UCSD-AML1 (cell line): ENCODE measurements around the gene SIGLEC12.
"Not testable (repeated sequence)": the region's sequence is repeated elsewhere in the genome, so short reads cannot be mapped to it uniquely, and the experiment has no call there.

Experiments
- DNase-seq: peaks from one replicate; lab custom pipeline; 2025; ENCODE audit not compliant: unreplicated experiment; lab: John Stamatoyannopoulos, UW

The SIGLEC12 gene

DNA sequence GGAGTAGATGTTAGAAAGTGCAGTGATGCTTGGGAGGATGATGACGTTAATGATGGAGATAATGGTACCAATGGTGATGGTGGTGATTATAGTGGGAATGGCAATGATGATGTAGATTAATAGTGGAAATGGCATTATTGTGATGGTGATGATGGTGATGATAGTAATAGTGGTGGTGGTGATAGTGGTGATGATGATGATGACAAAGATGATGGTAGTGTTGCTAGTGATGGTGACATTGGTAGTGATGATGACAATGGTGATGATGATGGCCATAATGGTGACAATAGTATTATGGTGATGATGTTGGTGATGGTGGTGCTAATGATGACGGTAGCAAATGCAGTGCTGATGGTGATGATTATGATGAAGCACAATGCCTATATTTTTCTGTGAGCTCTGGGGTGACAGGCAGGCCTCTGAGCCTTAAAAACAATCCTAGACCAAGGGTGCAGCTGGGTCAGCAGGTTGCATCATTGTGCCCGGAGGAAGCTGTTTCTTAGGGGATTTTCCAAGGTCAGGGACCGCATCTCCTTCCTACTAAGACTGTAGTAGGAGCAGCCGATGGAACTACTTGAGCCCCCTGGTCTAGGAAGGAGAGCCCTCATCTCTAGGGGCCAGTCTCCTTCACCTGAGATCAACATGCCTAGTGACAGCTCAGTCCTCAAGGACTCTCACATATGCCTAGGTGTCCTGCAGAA is 15.5 kb downstream of the SIGLEC12 start:
- DNase-seq = no peak

DNA sequence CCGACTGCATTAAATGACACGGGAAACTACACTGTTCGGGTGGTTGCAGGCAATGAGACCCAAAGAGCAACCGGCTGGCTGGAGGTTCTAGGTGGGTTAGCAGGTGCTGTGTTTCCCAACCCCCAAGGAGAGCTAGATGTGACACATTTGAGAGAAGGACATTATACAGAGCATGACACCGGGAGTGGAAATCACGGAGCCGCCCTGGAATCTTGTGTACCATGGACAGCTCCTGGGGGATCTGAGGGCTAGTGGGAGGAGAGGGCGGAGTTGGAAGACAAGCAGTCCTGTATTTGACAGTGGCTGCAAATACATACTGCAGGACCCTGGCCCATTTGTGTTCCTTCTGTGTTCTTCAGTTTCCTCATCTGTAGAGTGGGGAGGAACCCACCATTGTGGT is 21.0 kb downstream of the SIGLEC12 start:
- peak; percentile 32 for DNase-seq

DNA sequence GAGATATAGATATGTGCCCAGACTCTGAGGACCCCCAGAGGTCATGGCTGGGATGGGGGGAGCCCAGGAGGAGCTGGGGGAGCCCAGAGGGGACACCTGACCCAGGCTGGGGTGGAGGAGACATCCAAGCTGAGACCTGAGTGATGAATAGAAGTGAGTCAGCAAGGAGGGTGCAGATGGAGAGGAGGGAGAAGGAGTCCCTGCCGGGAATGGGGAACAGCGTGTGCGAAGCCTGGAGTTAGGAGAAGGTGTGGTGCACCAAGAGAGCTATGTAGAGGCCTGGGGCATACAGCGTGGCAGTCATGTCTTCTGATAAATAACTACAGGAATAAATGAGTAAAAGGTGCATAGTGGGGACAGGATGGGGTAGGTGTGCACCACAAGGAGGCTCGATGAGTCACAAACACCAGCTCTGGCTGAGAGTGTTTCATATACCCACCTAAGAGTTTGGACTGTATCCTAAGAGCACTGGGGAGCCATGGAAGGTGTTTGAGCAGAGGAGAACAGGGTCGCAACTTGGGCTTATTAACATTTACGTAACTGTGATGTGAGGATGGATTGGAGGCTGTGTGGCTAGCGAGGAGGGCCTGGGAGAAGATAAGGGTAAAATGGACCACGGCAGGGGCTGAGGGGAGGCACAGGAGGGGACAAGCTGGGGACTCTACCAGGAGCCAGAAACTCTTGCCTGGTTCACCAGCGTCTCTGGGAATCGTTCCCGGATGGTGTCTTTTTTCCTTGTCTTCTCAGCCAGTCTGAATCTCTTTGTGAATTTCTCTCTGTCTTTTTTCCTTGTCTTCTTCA is 21.9 kb downstream of the SIGLEC12 start:
- no peak for DNase-seq

DNA sequence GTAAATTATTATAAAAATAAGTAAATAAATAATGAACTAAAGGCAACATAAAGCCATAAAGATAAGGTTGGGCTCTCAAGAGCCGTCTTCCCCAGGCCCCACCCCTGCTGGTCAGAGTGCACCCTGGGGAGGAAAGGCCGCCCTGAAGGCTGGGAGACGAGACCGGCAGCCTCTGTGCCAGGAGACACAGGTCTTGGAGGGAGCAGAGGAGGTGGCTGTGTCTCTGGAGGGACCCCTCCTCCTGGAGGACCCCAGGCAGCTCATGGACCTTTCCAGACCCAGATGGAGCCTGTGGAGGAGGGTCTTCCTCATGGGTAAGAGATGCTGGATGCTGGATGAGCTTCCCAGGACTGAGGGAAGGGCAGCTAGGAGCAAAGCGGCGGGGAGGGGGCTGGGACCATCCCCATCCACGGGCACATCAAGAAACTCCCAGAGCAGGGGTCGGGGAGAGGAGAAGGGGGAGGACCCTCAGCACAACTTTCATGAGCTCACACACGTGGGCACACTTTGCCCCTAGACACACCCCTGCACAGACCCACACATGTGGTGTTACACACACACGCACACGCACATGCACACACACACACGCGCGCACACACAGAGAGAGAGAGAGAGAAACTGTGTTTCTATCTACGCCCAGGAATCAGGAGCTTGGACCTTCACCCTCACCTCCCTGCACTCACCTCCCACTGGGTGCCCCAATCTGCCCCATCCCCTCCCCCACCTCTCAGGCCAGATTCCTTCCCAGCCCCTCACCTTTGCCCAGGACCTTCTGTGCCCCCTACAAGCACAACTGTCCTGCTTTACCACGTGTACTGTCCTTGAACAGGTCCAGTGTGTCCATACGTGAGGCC is 23.0 kb downstream of the SIGLEC12 start, which contains the start of gene CEACAM18:
TSS of gene CEACAM18 (plus strand) at position 159 of the 854 bp plus-strand sequence.
- no peak for DNase-seq

DNA sequence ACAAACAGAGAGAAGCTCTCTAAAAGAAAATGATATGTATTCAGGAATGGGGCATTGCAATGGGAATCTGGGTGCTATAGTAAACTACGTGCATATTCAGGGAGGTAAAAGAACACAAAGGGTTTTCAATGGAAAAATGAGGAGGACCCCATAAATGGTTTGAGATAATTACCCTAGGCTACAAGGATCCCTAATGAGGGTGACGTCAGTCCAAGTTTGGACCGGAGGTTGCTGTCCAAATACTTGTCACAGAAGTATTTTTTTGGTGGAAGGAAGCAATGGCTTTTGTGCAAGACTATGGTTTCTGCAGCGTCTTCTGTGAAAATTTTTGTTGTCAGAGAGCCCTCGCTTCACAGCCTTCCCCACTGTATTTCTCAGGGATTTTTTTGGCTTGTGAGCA is 24.3 kb downstream of the SIGLEC12 start:
- DNase-seq = no peak

DNA sequence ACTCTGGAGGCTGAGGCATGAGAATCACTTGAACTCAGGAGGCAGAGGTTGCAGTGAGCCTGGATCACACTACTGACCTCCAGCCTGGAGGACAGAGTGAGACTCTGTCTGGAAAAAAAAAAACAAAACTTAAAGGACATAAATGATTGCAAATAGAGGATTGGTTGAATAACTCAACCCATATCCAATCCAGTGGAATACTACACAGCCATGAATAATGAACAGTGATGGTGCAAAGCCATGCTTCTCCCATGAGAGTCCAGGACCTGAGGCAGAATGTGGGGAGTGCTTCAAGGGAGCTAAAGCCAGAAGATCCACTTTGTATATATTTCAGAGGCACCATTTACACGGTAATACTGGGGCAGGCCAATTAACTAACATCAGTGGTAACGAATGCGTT is 25.4 kb downstream of the SIGLEC12 start:
- DNase-seq = no peak

DNA sequence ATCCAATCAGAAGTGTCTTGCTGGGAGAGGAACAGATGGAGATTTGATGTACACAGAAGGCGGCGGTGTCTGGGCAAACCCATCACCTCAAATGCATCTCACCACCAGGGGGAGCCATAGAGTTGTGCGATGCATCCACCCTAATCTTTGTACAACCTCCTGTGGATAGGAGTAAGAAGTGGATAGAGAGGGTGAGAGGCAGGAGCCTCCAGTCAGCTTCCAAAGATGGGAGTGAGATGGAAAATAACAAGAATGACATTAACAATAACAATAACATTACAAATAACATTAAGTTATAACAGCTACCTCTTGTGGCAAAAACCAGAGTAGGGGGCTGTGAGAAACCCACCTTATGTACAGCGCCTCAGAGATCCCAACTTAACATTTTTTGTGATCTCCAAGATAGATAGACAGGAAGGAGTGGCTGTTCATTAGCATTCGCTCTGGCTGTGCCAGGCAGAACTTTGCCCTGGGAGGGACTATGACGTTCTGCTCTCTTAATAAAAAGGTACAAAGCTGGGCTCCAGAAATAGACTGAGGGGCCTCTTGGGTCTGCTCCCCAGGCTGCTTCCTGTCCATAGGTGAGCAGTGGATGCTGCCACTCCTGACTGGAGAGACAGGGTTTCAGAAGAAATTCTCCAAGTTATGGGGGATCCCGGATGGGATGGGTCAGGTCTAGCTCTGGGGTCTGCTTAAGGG is 28.4 kb downstream of the SIGLEC12 start:
- DNase-seq = peak; percentile 71

DNA sequence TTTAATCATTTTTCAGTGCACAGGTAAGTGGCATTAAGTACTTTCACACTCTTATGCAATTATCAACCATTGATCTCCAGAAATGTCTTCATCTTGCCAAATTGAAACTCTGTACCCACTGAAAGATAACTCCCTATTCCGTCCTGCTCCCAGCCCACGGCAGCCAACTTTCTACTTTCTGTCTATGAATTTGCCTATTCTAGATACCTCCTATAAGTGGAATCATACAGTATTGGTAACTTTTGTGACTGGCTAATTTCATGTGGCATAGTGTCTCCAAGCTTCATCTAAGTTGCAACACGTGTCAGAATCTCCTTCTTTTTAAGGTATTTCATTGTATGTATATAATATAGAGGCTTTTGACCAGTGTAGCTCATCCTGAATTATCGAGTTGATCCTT is 29.0 kb downstream of the SIGLEC12 start:
- DNase-seq = no peak

DNA sequence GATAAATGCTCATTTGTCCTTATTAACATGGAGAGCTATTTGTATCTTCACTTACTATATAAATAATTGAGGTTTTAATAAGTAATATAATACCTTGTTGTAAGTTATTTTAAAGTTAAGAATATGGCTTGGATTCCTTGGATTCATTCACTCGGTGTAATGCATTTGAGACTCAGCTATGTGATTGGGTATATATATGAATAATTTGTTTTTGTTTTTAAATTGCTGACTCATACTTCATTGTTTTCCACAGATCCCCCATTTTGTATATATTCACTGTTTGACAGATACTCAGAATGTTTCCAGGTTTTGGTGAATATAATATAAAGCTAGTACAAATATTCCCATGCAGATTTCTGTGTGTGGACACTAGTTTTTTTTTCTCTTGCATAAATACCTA is 30.1 kb downstream of the SIGLEC12 start:
- no peak for DNase-seq

DNA sequence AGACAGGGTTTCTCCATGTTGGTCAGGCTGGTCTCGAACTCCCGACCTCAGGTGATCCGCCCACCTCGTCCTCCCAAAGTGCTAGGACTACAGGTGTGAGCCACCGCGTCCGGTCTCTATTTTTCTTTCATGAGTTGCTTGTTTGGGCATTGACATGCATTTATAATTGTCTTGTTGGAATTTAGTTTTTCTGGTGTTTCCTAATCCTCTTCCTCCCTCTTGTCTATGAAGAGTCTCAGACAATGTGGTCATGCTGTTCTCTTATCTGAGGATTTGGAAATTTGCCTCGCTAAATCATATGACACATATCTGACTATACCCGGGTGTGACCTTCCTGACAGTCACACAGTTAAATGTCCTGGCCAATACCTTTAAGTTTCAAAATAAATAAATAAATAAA is 30.6 kb downstream of the SIGLEC12 start:
- no peak for DNase-seq

DNA sequence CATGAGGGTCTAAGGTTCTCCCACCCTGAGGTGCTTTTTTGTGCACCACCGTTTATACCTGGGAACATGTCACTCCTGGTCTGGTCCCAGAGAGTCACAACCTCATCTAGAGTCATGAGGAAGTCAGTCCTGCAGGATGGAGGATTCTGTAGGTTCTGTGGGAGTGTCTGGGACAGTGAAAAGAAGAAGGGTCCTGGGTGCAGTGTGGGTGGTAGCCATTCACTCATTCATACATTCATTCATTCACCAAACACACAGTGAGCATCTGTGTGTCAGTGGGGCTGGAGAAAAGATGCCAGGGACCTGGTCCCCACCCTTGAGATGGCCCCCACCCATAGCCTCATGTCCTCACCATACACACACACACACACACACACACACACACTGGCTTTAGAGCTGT is 32.0 kb downstream of the SIGLEC12 start:
- DNase-seq = no peak

DNA sequence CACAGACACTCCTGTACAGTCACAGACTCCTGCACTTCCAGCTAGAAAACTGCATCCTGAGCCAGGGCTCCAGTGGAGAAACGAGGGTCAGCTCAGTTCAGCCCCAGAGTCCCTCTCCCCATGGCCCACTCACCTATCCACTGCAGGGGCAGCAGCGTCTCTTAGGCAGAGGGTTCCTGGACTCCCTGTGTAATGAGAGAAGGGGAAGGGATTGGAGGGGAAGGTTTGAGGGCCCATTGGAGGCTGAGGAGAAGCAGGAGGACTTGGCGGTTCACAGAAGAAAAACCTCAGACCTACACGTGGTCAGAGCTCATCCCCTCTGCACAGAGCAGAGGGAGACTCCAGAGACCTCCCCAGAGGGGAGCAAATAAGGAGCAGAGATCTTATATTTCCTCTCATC is 32.4 kb downstream of the SIGLEC12 start:
- no peak for DNase-seq

DNA sequence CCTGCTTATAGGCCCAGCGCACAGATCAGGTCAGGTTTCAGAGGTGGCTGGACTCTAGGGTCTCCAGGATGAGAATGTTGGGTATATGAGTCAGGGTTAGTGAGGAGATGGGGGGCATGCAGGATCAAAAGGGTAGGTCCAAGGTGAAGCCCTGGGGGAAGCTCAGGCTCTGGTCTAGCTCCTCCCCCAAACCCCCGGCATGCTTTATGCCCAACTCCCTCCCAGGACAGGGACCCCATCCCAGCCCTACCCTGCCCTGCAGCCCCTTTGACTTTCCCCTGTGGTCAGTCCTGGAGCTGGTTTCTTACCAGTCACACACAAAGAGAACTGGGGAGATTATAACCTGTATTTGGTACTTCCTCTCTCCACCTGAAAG is 33.1 kb downstream of the SIGLEC12 start:
- DNase-seq = no peak

DNA sequence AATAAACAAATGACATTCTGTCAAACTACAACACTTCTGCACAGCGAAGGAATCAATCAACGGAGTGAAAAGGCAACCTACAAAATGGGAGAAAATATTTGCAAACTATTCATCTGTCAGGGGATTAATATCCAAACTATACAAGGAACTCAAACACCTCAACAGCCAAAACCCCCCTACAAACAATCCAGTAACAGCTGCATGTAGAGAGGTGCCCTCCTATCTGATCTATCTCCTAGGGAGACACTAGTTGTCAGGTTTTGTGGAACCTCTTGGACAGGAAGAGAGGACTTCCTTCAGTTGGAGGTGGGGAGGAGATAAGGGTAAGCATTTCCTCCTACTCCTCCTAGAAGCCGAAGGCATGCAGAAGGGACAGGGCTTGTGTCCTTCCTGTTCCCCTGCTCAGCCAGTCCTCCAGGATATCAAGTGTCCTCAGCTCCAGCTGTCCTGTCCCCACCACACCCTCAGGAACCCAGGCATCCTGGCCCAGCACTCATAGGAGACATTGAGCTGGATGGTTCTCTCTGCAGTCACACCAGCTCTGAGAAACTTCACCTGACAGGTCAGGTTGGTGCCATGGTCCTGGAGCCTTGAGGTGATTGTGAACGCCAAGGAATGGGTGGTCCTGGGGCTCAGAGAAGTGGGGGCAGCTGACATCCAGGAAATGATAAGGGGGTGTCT is 33.6 kb downstream of the SIGLEC12 start:
- DNase-seq = peak; percentile 34

DNA sequence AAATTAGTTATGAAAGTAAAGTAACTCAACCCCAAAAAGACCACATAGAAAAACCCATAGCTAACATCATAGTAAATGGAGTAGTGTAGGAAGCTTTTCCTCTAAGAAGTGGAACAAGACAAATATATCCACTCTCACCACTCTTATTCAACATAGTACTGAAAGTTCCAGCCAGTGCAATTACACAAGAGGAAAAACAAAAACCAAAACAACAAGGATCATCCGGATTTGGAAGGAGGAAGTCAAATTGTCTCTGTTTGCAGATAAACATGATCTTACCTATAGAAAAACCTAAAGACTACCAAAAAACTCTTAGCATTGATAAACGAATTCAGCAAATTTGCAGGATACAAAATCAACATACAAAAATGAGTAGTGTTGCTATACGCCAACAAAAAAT is 34.9 kb downstream of the SIGLEC12 start:
- DNase-seq = no peak

DNA sequence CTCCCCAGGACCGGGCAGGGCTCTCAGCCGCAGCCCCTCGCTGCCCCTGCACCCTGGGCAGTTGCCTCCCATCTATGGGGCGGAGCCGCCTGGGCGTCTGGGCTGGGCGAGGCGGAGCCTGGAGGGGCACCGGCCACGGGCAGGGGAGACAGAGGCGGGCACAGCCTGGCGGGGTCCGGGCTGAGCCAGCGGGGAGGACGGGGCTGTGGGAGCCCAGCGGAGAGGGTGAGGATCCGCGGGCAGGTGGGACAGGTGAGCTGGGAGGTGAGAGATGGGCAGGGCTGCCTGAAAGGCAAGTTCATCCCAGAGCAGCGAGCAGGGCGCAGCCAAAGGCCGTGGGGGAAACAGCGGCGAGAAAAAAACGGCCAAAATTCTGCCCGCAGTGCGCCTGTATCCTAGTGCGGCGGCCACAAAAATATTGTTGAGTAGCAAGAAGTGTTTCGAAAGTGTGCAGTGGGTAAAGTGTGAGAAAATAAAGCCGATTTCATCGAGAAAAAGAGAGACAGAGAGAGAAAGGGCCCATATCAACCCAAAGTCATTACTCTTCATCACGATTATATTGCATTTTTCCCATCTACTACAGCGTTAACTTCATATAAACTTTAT is 37.5 kb downstream of the SIGLEC12 start:
- DNase-seq = not testable (repeated sequence)

DNA sequence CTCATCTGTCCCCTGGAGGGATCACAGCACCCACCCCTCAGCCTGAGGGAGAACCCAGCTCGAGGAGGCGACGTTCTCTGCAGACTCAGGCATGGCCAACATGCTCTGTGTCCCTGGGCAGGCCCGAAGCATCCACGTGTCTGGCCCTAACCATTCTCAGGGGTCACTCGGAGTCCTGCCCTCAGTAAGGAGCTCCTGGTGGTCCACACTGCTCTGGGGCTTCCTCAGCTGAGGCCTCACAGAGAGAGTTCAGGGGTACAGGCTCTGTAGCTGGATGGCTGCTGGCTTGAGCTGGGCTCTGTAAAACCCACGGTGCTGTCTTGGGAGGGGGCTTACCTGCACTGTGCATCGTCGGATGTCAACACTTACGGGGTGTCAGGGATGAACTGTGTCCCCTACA is 38.9 kb downstream of the SIGLEC12 start:
- DNase-seq = no peak

DNA sequence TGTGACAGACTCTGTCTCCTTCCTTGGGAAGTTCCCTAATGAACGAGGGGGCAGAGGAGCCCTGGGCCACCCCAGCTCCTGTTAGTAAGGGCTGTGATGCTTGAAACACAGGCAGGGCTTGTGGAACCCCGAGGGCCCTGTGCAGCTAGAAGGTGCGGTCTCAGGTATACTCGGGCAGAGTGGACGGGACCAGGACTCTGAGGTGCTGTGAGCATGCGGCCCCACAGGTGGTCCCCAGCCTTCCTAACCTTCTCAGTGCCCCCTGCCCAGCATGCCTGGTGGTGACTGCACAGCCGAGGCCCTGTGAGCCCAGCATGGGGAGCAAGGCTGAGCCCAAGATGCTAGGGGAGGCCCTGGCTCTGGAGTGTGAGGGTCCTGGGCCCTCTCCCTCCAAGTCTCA is 39.3 kb downstream of the SIGLEC12 start:
- no peak for DNase-seq

DNA sequence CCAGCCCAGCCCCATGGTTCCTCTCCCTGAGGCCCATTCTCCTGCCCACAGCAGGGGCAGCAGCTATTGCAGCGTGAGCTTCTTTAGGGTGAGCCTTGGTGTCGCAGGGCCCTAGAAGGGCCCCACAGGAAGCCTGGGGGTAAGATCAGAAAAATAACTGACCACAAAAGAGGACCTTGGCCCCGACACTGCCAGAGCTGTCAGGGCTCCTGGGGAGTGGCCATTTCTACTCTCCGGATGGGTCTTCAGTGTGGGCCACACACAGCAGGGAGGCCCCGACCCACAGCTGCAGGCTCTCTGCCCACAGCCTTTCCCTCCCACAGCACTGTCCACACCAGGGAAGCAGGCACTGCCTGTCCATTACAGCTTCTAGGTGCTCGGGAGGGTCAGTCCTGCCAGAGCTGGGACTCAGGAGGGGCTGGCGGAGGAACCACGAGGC is 39.9 kb downstream of the SIGLEC12 start:
- peak; percentile 56 for DNase-seq
